Measurements from ENCODE around the gene SF1.

Gene SF1

DNA sequence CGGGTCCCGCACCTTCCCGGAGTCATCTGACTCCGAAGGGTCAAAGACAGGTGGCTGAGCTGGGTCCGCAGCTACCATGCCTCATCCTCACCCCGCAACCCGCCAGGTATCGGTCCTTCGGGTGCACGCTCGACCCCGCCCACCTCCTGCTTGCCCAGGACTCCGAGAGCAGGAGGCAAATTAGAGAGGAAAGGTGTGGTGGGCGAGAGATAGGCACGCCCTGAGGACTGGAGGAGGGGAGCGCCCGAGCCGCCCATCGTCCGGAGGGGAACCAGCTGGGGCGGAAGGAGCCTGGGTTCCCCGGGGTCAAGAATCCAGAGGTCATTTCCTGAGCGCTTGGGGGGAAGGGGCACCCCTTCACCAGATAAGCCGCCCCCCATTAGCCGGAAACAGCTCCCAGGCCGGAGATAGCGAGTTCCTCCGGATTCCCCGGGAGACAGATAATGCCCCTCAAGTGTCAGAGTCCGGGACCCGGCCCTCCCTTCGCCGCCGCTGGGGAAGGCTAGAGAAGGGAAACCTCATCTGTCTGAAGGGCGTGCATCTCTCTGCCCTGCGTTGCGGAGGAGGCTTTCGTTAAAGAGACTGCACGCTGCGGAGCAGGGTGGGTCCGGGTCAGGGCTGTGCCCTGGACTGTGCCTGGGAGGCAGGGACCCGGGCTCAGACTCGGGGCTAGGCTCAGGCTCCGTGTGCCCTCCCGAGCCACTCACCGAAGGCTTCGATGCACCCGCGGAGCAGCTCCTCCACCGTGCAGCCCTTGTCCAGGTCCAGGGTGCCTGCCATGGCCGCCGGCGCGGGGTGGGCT is 36.1 kb downstream of the SF1 start:
- Histone ChIP-seq H3F3A (ENCODE audit: low read depth) (peaks cover 4% of the 10 kb centered on the region), H3K27me3 (ENCODE audit: insufficient read depth, low read length, poor library complexity, severe bottlenecking) (no peaks in the 10 kb centered on the region), H3K9ac (ENCODE audit: low read depth, low read length, poor library complexity, severe bottlenecking) (peak overlapping the region; percentile 79), H3K4me3 (ENCODE audit: low read length, poor library complexity, severe bottlenecking) (peak overlapping the region; percentile 93), H3K4me1 (ENCODE audit: insufficient read depth, low read length, poor library complexity, severe bottlenecking) (peaks cover 52% of the 10 kb centered on the region), H3K36me3 (ENCODE audit: insufficient read depth, low read length) (no peaks in the 10 kb centered on the region; the same call in 1 of the 2 replicates), H3K79me2 (ENCODE audit: insufficient read depth, low read length) (peaks cover 34% of the 10 kb centered on the region), H3K9me2 (replicated peaks; ENCODE audit: low read depth, low read length) (no peaks in the 10 kb centered on the region), H3K9me3 (ENCODE audit: insufficient read depth, low read depth, low read length) (no peaks in the 10 kb centered on the region), H4K20me1 (ENCODE audit: insufficient read depth, low read length, poor library complexity, severe bottlenecking) (peaks cover 10% of the 10 kb centered on the region), H2AFZ (ENCODE audit: low read length) (no peak overlapping the region), H3K4me2 (ENCODE audit: low read depth, low read length, poor library complexity, severe bottlenecking) (peak overlapping the region; percentile 78)
- TF ChIP-seq CTCF (conservative IDR thresholded peaks at IDR 0.05; ENCODE audit: low read length) (no peak), EZH2phosphoT487 (IDR thresholded peaks at IDR 0.05; ENCODE audit: borderline replicate concordance) (no peak)

GRCh38 chr11:64741375-64742086 is 36.8 kb downstream of the SF1 start:
- Histone ChIP-seq H4K20me1 (ENCODE audit: insufficient read depth, low read length, poor library complexity, severe bottlenecking) (peaks cover 10% of the 10 kb centered on the region), H3K79me2 (ENCODE audit: insufficient read depth, low read length) (peaks cover 34% of the 10 kb centered on the region), H3F3A (ENCODE audit: low read depth) (peaks cover 4% of the 10 kb centered on the region), H3K4me3 (ENCODE audit: low read length, poor library complexity, severe bottlenecking) (peak overlapping the region; percentile 93), H3K27me3 (ENCODE audit: insufficient read depth, low read length, poor library complexity, severe bottlenecking) (no peaks in the 10 kb centered on the region), H3K9me3 (ENCODE audit: insufficient read depth, low read depth, low read length) (no peaks in the 10 kb centered on the region), H3K36me3 (ENCODE audit: insufficient read depth, low read length) (peaks cover 5% of the 10 kb centered on the region; the same call in 1 of the 2 replicates), H3K4me2 (ENCODE audit: low read depth, low read length, poor library complexity, severe bottlenecking) (peak overlapping the region; percentile 78), H3K9ac (ENCODE audit: low read depth, low read length, poor library complexity, severe bottlenecking) (peak overlapping the region; percentile 79), H3K4me1 (ENCODE audit: insufficient read depth, low read length, poor library complexity, severe bottlenecking) (peaks cover 45% of the 10 kb centered on the region), H2AFZ (ENCODE audit: low read length) (no peak overlapping the region), H3K9me2 (replicated peaks; ENCODE audit: low read depth, low read length) (no peaks in the 10 kb centered on the region)
- TF ChIP-seq CTCF (conservative IDR thresholded peaks at IDR 0.05; ENCODE audit: low read length) (no peak), EZH2phosphoT487 (IDR thresholded peaks at IDR 0.05; ENCODE audit: borderline replicate concordance) (no peak)

DNA sequence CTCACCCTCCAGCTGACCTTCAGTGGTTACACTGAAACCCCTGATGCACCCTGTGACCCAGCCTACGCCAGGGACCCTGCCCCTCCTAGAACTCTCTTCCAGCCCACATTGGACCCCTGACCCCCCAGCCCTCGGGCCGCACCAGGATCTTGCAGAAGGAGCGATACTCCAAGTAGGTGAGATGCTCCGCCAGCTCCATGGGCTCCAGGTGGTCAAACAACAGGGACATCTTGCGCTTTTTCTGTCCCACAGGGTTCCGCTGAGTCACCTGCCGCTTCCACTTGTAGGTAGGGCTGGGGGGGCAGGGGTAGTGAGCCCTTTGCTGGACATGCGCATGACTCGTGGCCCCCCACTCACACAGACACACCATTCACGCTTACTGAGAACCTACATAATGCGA is 38.5 kb downstream of the SF1 start:
- no peaks in the 10 kb centered on the region for H3K9me2 ChIP-seq (replicated peaks; ENCODE audit: low read depth, low read length)
- peaks cover 10% of the 10 kb centered on the region for H4K20me1 ChIP-seq (ENCODE audit: insufficient read depth, low read length, poor library complexity, severe bottlenecking)
- H3K9ac ChIP-seq (ENCODE audit: low read depth, low read length, poor library complexity, severe bottlenecking) = no peak overlapping the region
- H3K9me3 ChIP-seq (ENCODE audit: insufficient read depth, low read depth, low read length) = no peaks in the 10 kb centered on the region
- H3K27me3 ChIP-seq (ENCODE audit: insufficient read depth, low read length, poor library complexity, severe bottlenecking) = no peaks in the 10 kb centered on the region
- H3K4me1 ChIP-seq (ENCODE audit: insufficient read depth, low read length, poor library complexity, severe bottlenecking) = peaks cover 31% of the 10 kb centered on the region
- no peak for TF ChIP-seq EZH2phosphoT487 (IDR thresholded peaks at IDR 0.05; ENCODE audit: borderline replicate concordance)
- no peak for TF ChIP-seq CTCF (conservative IDR thresholded peaks at IDR 0.05; ENCODE audit: low read length)
- H3K4me2 ChIP-seq (ENCODE audit: low read depth, low read length, poor library complexity, severe bottlenecking) = no peak overlapping the region
- H3K4me3 ChIP-seq (ENCODE audit: low read length, poor library complexity, severe bottlenecking) = no peak overlapping the region
- no peaks in the 10 kb centered on the region for H3F3A ChIP-seq (ENCODE audit: low read depth)
- peaks cover 34% of the 10 kb centered on the region for H3K79me2 ChIP-seq (ENCODE audit: insufficient read depth, low read length)
- no peak overlapping the region for H2AFZ ChIP-seq (ENCODE audit: low read length)
- H3K36me3 ChIP-seq (ENCODE audit: insufficient read depth, low read length) = peaks cover 10% of the 10 kb centered on the region; the same call in 1 of the 2 replicates
